HepG2 (cell line): ENCODE data around the gene LYPD4. TPM values are rescaled to one million over a fixed set of nuclear protein-coding genes. Genes with fewer than 3 reads are reported as not detected.

Source experiments
- CENPX ChIP-seq: sonication (generic); formaldehyde crosslinking; IDR thresholded peaks from 2 replicates; pipeline ENCODE4 v1.9.0; 2021; ENCODE audit warnings: mild to moderate bottlenecking, missing genetic modification reagents, moderate library complexity
- HOXA9 ChIP-seq: sonication (generic); formaldehyde crosslinking; IDR thresholded peaks from 2 replicates; pipeline ENCODE4 v1.8.1; 2022; ENCODE audit warnings: missing genetic modification reagents, mild to moderate bottlenecking, moderate library complexity, borderline replicate concordance
- SMAD9 ChIP-seq: sonication (generic); formaldehyde crosslinking; IDR thresholded peaks from 2 replicates; pipeline ENCODE4 v1.5.1; 2020; ENCODE audit warnings: mild to moderate bottlenecking, missing genetic modification reagents
- SP5 ChIP-seq: IDR thresholded peaks from 2 replicates; pipeline ENCODE4 v1.6.1; 2016; ENCODE audit warnings: low read depth, borderline replicate concordance
- ZNF101 ChIP-seq: sonication (generic); formaldehyde crosslinking; IDR thresholded peaks from 2 replicates; pipeline ENCODE4 v1.4.0; 2020; ENCODE audit warnings: mild to moderate bottlenecking, low read depth, missing genetic modification reagents, borderline replicate concordance
- ZNF274 ChIP-seq: sonication (generic); formaldehyde crosslinking; IDR thresholded peaks from 2 replicates; pipeline ENCODE4 v1.5.1; 2020; ENCODE audit warnings: mild to moderate bottlenecking, missing genetic modification reagents
- ZNF3 ChIP-seq: IDR thresholded peaks from 2 replicates; pipeline ENCODE4 v1.7.0; 2017; ENCODE audit warnings: inconsistent platforms
- ZNF317 ChIP-seq: sonication (generic); formaldehyde crosslinking; IDR thresholded peaks from 2 replicates; pipeline ENCODE4 v1.5.0; 2020; ENCODE audit warnings: mild to moderate bottlenecking, missing genetic modification reagents
- polyA plus RNA-seq, 8 experiments: library from polyadenylated mRNA; depleted of rRNA in 3 of 8; stranded (reverse) in 7 of 8; unstranded in 1 of 8; fragments of >200 nt; fragmentation: Illumina TruSeq in 4 of 8; extraction: Trizol in 4 of 8; gene quantifications; 2 replicates each; pipeline versions ENCODE4 v1.2.1 to v1.2.3, GENCODE V29; 2011 to 2016; ENCODE audit warnings: low read depth in 4 of 8, missing spikeins in 1 of 8, mixed read lengths in 1 of 8; ENCODE audit not compliant: insufficient read depth in 1 of 8
- total RNA-seq, 5 experiments: library from RNA; depleted of rRNA; stranded (reverse); fragments of >200 nt; fragmentation: Illumina TruSeq; extraction: Trizol; gene quantifications; 2 replicates each; pipeline ENCODE4 v1.2.3, GENCODE V29; 2016; ENCODE audit warnings: low read depth in 1 of 5
- TF ChIP-seq, protein P1 (sequence below): sonication (generic); formaldehyde crosslinking; IDR thresholded peaks from 2 replicates; pipeline ENCODE4 v1.8.1; 2023; ENCODE audit warnings: mild to moderate bottlenecking, inconsistent platforms, moderate library complexity, missing genetic modification reagents, borderline replicate concordance
- TF ChIP-seq, protein P2 (sequence below), 2 experiments: IDR thresholded peaks; 2 replicates each; pipeline ENCODE4 v1.6.1; 2011 to 2012; ENCODE audit warnings: low read length in 2 of 2, borderline replicate concordance in 1 of 2, low read depth in 1 of 2, mild to moderate bottlenecking in 1 of 2, moderate library complexity in 1 of 2
- TF ChIP-seq, protein P3 (sequence below): sonication (generic); formaldehyde crosslinking; IDR thresholded peaks from 2 replicates; pipeline ENCODE4 v1.4.0; 2020; ENCODE audit warnings: missing genetic modification reagents
- TF ChIP-seq, protein P4 (sequence below): sonication (generic); formaldehyde crosslinking; IDR thresholded peaks from 2 replicates; pipeline ENCODE4 v1.4.0; 2020; ENCODE audit warnings: mild to moderate bottlenecking, missing genetic modification reagents
- TF ChIP-seq, protein P5 (sequence below): sonication (generic); formaldehyde crosslinking; IDR thresholded peaks from 2 replicates; pipeline ENCODE4 v1.8.0; 2023; ENCODE audit warnings: mild to moderate bottlenecking, missing genetic modification reagents

The LYPD4 gene
- total and polyA plus RNA-seq, 2 of the 13 experiments (the other 11 are each of a cell fraction or from before 2014, with no cell fraction given) = not detected

DNA sequence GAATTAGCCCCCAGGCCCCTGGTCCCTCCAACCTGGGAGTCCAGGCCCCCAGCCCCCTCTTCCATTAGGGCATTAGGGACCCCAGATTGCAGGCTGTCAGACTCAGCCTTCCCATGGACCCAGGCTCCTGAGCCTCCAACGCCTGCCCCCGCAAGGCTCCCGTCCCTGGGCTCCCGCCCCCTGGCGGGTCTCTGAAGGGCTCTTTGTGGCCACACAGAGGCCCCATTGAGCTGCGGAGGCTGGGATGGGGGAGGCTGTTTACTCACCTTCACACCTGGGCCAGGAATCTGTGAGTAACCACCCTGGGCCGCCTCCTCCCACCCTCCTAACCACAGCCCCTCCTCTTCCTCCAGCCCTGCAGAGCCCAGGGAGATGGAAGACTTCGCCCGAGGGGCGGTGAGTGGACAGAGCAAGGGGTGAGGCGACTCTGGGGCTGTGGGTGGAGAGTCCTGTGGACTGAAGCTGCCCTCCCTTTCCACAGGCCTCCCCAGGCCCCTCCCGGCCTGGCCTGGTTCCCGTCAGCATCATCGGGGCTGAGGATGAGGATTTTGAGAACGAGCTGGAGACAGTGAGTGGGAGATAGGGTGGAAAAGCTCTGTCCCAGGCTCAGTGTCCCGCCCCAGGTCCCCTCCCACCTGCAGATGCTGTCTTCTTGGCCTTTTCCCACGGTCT is 43.4 kb upstream of the LYPD4 start (continued):
- TF ChIP-seq, protein P1, sequence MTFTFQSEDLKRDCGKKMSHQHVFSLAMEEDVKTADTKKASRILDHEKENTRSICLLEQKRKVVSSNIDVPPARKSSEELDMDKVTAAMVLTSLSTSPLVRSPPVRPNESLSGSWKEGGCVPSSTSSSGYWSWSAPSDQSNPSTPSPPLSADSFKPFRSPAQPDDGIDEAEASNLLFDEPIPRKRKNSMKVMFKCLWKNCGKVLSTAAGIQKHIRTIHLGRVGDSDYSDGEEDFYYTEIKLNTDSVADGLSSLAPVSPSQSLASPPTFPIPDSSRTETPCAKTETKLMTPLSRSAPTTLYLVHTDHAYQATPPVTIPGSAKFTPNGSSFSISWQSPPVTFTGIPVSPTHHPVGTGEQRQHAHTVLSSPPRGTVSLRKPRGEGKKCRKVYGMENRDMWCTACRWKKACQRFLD (CRISPR knock-in tag) = no peak
- TF ChIP-seq, protein P2, sequence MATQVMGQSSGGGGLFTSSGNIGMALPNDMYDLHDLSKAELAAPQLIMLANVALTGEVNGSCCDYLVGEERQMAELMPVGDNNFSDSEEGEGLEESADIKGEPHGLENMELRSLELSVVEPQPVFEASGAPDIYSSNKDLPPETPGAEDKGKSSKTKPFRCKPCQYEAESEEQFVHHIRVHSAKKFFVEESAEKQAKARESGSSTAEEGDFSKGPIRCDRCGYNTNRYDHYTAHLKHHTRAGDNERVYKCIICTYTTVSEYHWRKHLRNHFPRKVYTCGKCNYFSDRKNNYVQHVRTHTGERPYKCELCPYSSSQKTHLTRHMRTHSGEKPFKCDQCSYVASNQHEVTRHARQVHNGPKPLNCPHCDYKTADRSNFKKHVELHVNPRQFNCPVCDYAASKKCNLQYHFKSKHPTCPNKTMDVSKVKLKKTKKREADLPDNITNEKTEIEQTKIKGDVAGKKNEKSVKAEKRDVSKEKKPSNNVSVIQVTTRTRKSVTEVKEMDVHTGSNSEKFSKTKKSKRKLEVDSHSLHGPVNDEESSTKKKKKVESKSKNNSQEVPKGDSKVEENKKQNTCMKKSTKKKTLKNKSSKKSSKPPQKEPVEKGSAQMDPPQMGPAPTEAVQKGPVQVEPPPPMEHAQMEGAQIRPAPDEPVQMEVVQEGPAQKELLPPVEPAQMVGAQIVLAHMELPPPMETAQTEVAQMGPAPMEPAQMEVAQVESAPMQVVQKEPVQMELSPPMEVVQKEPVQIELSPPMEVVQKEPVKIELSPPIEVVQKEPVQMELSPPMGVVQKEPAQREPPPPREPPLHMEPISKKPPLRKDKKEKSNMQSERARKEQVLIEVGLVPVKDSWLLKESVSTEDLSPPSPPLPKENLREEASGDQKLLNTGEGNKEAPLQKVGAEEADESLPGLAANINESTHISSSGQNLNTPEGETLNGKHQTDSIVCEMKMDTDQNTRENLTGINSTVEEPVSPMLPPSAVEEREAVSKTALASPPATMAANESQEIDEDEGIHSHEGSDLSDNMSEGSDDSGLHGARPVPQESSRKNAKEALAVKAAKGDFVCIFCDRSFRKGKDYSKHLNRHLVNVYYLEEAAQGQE (IDR thresholded peaks at IDR 0.05; ENCODE audit: borderline replicate concordance in 1 of 2, low read depth in 1 of 2, low read length in 2 of 2) = no peak
- TF ChIP-seq, protein P3, sequence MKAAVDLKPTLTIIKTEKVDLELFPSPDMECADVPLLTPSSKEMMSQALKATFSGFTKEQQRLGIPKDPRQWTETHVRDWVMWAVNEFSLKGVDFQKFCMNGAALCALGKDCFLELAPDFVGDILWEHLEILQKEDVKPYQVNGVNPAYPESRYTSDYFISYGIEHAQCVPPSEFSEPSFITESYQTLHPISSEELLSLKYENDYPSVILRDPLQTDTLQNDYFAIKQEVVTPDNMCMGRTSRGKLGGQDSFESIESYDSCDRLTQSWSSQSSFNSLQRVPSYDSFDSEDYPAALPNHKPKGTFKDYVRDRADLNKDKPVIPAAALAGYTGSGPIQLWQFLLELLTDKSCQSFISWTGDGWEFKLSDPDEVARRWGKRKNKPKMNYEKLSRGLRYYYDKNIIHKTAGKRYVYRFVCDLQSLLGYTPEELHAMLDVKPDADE = no peak
- TF ChIP-seq SMAD9 (CRISPR knock-in tag) = 0 out of 2 replicates have a peak, but pooled peaks have one; percentile 53
- no peak for TF ChIP-seq HOXA9 (CRISPR knock-in tag)
- TF ChIP-seq, protein P4, sequence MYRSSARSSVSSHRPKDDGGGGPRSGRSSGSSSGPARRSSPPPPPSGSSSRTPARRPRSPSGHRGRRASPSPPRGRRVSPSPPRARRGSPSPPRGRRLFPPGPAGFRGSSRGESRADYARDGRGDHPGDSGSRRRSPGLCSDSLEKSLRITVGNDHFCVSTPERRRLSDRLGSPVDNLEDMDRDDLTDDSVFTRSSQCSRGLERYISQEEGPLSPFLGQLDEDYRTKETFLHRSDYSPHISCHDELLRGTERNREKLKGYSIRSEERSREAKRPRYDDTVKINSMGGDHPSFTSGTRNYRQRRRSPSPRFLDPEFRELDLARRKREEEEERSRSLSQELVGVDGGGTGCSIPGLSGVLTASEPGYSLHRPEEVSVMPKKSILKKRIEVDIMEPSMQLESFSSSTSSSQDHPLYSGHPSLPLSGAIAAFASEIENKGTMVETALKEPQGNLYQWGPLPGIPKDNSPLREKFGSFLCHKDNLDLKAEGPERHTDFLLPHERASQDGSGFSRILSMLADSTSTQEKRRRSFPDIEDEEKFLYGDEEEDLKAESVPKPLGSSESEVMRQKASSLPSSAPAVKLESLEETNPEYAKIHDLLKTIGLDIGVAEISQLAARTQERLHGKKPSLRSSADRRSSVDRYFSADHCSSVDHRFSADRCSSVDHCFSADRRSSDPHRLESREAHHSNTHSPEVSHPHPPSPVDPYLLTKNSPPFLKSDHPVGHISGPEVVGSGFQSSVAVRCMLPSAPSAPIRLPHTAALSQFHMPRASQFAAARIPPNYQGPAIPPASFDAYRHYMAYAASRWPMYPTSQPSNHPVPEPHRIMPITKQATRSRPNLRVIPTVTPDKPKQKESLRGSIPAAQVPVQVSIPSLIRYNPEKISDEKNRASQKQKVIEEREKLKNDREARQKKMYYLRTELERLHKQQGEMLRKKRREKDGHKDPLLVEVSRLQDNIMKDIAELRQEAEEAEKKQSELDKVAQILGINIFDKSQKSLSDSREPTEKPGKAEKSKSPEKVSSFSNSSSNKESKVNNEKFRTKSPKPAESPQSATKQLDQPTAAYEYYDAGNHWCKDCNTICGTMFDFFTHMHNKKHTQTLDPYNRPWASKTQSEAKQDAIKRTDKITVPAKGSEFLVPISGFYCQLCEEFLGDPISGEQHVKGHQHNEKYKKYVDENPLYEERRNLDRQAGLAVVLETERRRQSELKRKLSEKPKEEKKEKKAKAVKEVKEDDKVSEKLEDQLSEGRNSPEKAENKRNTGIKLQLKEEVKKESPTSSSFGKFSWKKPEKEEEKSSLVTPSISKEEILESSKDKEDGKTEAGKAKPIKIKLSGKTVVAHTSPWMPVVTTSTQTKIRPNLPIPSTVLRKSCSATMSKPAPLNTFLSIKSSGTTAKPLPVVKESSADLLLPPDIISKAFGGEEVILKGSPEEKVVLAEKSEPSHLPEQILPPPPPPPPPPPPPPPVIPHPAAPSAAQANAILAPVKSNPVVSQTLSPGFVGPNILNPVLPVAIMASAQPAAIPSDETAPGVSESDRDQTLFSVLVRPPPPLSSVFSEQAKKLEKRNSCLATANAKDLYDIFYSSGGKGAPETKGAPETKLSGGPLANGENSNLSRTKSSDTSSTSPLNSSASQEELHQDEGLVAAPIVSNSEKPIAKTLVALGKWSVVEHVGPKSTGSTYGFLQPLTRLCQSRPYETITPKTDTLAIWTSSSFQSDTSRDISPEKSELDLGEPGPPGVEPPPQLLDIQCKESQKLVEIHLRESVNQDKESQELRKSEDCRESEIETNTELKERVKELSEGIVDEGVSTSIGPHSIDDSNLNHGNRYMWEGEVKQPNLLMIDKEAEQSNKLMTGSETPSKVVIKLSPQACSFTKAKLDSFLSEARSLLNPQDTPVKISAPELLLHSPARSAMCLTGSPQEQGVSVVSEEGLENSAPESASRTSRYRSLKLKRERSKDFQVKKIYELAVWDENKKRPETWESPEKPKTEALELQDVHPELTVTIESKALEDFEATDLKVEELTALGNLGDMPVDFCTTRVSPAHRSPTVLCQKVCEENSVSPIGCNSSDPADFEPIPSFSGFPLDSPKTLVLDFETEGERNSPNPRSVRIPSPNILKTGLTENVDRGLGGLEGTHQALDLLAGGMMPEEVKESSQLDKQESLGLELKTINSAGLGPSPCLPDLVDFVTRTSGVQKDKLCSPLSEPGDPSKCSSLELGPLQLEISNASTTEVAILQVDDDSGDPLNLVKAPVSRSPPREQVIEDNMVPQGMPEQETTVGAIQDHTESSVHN (CRISPR knock-in tag) = no peak
- TF ChIP-seq ZNF274 = peak; percentile 27; the same call in 1 of the 2 replicates
- no peak for TF ChIP-seq ZNF101
- TF ChIP-seq ZNF317 (CRISPR knock-in tag) = no peak; the same call in 1 of the 2 replicates
- TF ChIP-seq ZNF3 (CRISPR knock-in tag) = no peak
- no peak for TF ChIP-seq CENPX (CRISPR knock-in tag)
- TF ChIP-seq, protein P5, sequence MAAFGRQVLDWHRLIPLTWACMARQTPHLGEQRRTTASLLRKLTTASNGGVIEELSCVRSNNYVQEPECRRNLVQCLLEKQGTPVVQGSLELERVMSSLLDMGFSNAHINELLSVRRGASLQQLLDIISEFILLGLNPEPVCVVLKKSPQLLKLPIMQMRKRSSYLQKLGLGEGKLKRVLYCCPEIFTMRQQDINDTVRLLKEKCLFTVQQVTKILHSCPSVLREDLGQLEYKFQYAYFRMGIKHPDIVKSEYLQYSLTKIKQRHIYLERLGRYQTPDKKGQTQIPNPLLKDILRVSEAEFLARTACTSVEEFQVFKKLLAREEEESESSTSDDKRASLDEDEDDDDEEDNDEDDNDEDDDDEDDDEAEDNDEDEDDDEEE (CRISPR knock-in tag) = no peak
- peak; percentile 99 for TF ChIP-seq SP5 (CRISPR knock-in tag)
